Lung (tissue), 12 donors: ENCODE data around the gene CERS1. TPM values are rescaled to one million over a fixed set of nuclear protein-coding genes. Genes with fewer than 3 reads are reported as not detected.
"Not testable (repeated sequence)": the region's sequence is repeated elsewhere in the genome, so short reads cannot be mapped to it uniquely, and the experiment has no call there.

Source experiments
- ATAC-seq: fragments of 200-7000 bp; cut with Tn5 transposase; one replicate; pipeline ENCODE4 v1.9.1; 2020; ENCODE audit warnings: moderate number of reproducible peaks; ENCODE audit not compliant: insufficient read depth, low FRiP score
- DNase-seq, 3 donors: peaks; one replicate each; pipeline ENCODE4 v3.0.0-alpha.2; 2013 to 2017
- H3K27ac ChIP-seq, 2 donors: one replicate each; pipeline ENCODE4 v1.5.1; 2013; ENCODE audit warnings: mild to moderate bottlenecking in 2 of 2, moderate library complexity in 2 of 2, control low read depth in 1 of 2, inconsistent platforms in 1 of 2, low read depth in 1 of 2, low read length in 1 of 2
- H3K27me3 ChIP-seq, 3 donors: one replicate each; pipeline ENCODE4 v1.5.1; 2013; ENCODE audit warnings: low read length in 2 of 3; ENCODE audit not compliant: control insufficient read depth in 3 of 3, insufficient read depth in 3 of 3
- H3K36me3 ChIP-seq, 4 donors: one replicate each; pipeline ENCODE4 v1.5.1; 2013; ENCODE audit warnings: low read length in 4 of 4, mild to moderate bottlenecking in 1 of 4, moderate library complexity in 1 of 4; ENCODE audit not compliant: control insufficient read depth in 4 of 4, insufficient read depth in 4 of 4
- H3K4me1 ChIP-seq, 5 donors: one replicate each; pipeline ENCODE4 v1.5.1; 2013; ENCODE audit warnings: low read length in 5 of 5, mild to moderate bottlenecking in 2 of 5, moderate library complexity in 1 of 5; ENCODE audit not compliant: control insufficient read depth in 5 of 5, insufficient read depth in 5 of 5
- H3K4me3 ChIP-seq: one replicate; pipeline ENCODE4 v1.5.1; 2013; ENCODE audit warnings: mild to moderate bottlenecking, control low read depth, moderate library complexity
- H3K9ac ChIP-seq, 2 donors: one replicate each; pipeline ENCODE4 v1.5.1; 2013; ENCODE audit warnings: low read length in 2 of 2, control low read depth in 1 of 2; ENCODE audit not compliant: insufficient read depth in 1 of 2
- H3K9me3 ChIP-seq, 4 donors: one replicate each; pipeline ENCODE4 v1.5.1; 2013; ENCODE audit warnings: low read length in 3 of 4, mild to moderate bottlenecking in 1 of 4, moderate library complexity in 1 of 4; ENCODE audit not compliant: control insufficient read depth in 4 of 4, insufficient read depth in 3 of 4
- WGBS, 2 donors: extraction: QIAGEN DNeasy Blood & Tissue Kit; methylation state at CpG; one replicate each; pipeline ENCODE4 v1.1.7; 2013; 5-methylcytosine and 5-hydroxymethylcytosine counted together
- polyA plus RNA-seq, 2 donors: library from polyadenylated mRNA; stranded (reverse); fragments of 200-250 nt; gene quantifications; one replicate each; pipeline ENCODE4 v1.2.1, GENCODE V29; 2013
- total RNA-seq, 2 donors: library from RNA; depleted of rRNA in 1 of 2; stranded (reverse); fragments of >200 nt in 1 of 2; gene quantifications; one replicate each; pipeline ENCODE4 v1.2.1, GENCODE V29; 2014 to 2021
- TF ChIP-seq, protein P1 (sequence below): IDR thresholded peaks from 2 replicates; pipeline ENCODE4 v1.5.1; 2012; ENCODE audit warnings: mild to moderate bottlenecking; ENCODE audit errors: control extremely low read depth, extremely low read depth
- donor health status: control.
- donor health status: control.
- donor health status: Bipolar disorder and iron deficiency.
- donor health status: healthy.
- donor health status: DM: yes; HTN: yes; CAD: no.

CERS1 gene
- total and polyA plus RNA-seq, 4 donors, result 0.14 to 1.7 (median 0.35) TPM

DNA sequence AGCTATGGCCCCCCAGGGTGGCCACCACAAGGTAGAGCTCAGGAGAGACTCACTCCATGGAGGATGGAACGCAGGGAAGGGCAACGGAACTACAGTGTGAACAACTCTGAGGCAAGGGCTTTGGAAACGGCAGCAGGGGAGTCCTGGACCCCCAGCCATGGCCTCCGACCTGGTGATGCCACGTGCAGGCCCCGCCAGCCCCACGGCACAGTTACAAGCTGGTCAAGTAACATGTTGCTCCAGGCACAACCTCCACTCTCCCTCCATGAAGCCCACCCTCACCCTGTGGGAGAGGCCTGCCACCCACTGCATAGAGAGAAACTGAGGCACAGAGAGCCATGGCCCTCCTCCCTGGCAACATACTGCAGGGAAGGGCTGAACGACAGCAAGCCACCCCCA is 9.1 kb upstream of the CERS1 start:
- Histone ChIP-seq H3K9ac (no peak overlapping the region), H3K27ac (no peak overlapping the region), H3K4me1 (no peaks in the 10 kb centered on the region), H3K4me3 (no peak overlapping the region), H3K27me3 (no peaks in the 10 kb centered on the region), H3K36me3 (peaks cover 3 to 71% (median 27%) of the 10 kb centered on the region in 4 donors), H3K9me3 (peaks cover 0 to 2% (median 0%) of the 10 kb centered on the region in 4 donors)
- no peak for ATAC-seq
- DNase-seq, result peak in 1 of 3 donors; percentile 9
- WGBS, 2 donors, result 93 to 94% methylated on average over 8 of the region's 8 CpGs
- TF ChIP-seq, protein P1, sequence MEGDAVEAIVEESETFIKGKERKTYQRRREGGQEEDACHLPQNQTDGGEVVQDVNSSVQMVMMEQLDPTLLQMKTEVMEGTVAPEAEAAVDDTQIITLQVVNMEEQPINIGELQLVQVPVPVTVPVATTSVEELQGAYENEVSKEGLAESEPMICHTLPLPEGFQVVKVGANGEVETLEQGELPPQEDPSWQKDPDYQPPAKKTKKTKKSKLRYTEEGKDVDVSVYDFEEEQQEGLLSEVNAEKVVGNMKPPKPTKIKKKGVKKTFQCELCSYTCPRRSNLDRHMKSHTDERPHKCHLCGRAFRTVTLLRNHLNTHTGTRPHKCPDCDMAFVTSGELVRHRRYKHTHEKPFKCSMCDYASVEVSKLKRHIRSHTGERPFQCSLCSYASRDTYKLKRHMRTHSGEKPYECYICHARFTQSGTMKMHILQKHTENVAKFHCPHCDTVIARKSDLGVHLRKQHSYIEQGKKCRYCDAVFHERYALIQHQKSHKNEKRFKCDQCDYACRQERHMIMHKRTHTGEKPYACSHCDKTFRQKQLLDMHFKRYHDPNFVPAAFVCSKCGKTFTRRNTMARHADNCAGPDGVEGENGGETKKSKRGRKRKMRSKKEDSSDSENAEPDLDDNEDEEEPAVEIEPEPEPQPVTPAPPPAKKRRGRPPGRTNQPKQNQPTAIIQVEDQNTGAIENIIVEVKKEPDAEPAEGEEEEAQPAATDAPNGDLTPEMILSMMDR, result no peak

DNA sequence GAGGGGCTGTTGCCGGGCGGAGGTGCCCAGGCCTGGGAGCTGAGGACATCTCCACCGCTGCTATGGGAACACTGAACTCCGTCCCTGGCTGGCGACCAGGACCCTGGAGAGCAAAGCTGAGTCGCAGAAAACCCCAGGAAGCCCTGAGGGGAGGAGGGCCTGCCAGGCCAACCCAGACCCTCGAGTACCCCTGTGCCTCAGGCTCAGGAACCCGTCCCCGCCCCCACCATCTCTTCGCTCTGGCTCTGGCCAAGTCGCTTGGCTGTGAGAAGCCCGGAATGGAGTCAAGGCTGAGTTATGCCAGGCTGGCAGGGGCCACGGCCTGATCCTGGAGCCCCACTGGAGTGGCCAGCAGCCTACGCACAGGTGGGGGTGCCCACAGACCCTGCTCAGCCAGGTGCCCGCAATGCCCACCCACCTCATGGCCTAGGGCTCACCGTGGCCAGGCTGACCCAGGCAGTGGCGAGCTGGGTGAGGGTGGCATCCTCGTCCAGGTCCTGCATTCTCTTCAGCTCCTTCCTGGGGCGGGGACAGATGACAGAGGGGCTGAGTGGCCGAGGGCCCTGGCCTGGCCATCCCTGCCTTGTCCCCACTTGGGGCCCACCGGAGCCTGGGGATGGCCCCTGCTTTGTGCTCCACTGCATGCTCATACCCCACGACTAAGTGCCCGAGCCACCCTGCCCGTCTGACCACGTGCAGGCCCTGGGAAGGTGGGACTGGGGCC is 8.5 kb upstream of the CERS1 start:
- Histone ChIP-seq H3K27ac (no peak overlapping the region), H3K9me3 (peaks cover 0 to 2% (median 0%) of the 10 kb centered on the region in 4 donors), H3K4me3 (no peak overlapping the region), H3K4me1 (no peaks in the 10 kb centered on the region), H3K9ac (no peak overlapping the region), H3K36me3 (peaks cover 3 to 73% (median 27%) of the 10 kb centered on the region in 4 donors), H3K27me3 (no peaks in the 10 kb centered on the region)
- DNase-seq (peak in 1 of 3 donors; percentile 11), ATAC-seq (no peak)
- TF ChIP-seq, protein P1, result no peak
- WGBS, 2 donors, result 95 to 97% methylated on average over 24 to 25 of the region's 25 CpGs

DNA sequence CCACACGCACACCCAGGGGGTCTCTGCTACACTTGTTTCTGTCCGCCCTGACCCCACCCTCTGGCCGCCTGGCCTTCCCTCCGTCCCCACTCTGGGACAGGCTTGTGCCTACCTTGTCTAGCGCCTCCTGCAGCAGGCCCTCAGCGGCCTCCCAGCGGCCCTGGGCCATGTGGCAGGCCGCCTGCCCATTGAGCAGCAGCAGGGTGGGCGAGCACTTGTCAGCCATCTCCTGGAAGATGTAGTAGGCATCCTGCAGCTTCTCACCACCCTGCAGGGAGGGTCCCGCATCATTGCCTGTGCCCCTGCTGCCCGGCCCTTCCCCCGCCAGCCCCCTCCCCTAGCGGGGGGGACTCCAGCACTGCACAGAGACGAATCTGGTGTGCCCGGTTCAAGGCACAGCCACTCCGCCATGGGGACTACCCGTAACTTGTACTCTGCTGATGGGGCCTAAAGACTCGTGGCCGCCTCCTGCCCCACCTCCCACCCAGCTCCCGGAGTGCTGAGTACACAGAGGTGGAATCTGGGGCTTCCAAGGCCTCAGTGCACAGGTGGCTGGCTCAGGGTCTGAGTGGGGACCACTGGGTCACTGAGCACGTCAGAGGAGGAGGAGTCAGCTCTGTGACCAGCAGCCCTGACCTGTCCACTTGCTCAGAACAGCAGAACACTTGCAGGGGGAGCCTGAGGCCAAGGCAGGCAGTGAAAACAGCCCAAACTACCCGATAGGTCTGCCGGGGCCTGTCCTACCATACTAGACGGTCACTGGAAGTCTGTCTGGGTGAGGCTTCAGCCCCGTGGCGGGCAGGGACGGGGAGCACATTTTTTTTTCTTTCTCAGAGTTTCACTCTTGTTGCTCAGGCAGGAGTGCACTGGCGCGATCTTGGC is 7.4 kb upstream of the CERS1 start:
- peaks cover 3 to 77% (median 24%) of the 10 kb centered on the region in 4 donors for H3K36me3 ChIP-seq
- no peaks in the 10 kb centered on the region for H3K4me1 ChIP-seq
- H3K9ac ChIP-seq, result no peak overlapping the region
- H3K27me3 ChIP-seq, result no peaks in the 10 kb centered on the region
- H3K27ac ChIP-seq, result no peak overlapping the region
- WGBS, 2 donors, result 93% methylated on average over 29 of the region's 29 CpGs
- TF ChIP-seq, protein P1, result no peak
- no peak for ATAC-seq
- peak in 1 of 3 donors; percentile 10 for DNase-seq
- H3K9me3 ChIP-seq, result peaks cover 0 to 3% (median 0%) of the 10 kb centered on the region in 4 donors
- no peak overlapping the region for H3K4me3 ChIP-seq

DNA sequence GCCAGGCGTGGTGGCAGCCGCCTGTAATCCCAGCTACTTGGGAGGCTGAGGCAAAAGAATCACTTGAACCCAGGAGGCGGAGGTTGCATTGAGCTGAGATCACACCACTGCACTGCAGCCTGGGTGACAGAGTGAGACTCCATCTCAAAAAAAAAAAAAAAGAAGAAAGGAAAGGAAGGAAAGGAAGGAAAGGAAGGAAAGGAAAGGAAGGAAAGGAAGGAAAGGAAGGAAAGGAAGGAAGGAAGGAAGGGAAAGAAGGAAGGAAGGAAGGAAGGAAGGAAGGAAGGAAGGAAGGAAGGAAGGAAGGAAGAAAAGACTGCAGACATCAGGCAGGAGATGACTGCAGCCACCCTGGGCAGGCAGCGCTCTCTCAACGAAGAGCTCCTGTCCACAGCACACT is 6.6 kb upstream of the CERS1 start:
- not testable (repeated sequence) for H3K4me3 ChIP-seq, H3K9me3 ChIP-seq, ATAC-seq, DNase-seq, H3K27me3 ChIP-seq, H3K27ac ChIP-seq, H3K4me1 ChIP-seq, H3K9ac ChIP-seq
- H3K36me3 ChIP-seq, result peaks cover 3 to 72% (median 21%) of the 10 kb centered on the region in 4 donors
- WGBS, 2 donors, result 91 to 97% methylated on average over 5 of the region's 5 CpGs
